Measurements from ENCODE around the gene B4GALT3.
A peak's percentile ranks its signal among the peaks of the same experiment; 100 is the strongest.

Gene B4GALT3

GRCh38 chr1:161173711-161174110, 3.6 kb downstream of the B4GALT3 start:
- Histone ChIP-seq H3K4me1 (ENCODE audit: insufficient read depth, insufficient read length) (peaks cover 8% of the 10 kb centered on the region), H3K9ac (ENCODE audit: insufficient read length, low read depth) (no peak overlapping the region), H3K27me3 (ENCODE audit: insufficient read depth, insufficient read length) (no peaks in the 10 kb centered on the region), H3K4me3 (ENCODE audit: insufficient read length, low read depth) (no peak overlapping the region), H3K36me3 (ENCODE audit: insufficient read depth, insufficient read length, low read length) (peaks cover 73% of the 10 kb centered on the region), H3K9me3 (ENCODE audit: insufficient read depth, low read length) (no peaks in the 10 kb centered on the region)
- DNase-seq (ENCODE audit: low read depth, low spot score) = no peak
- TF ChIP-seq SUZ12 (IDR thresholded peaks at IDR 0.05; ENCODE audit: extremely low read depth, insufficient read depth, insufficient read length) = no peak

GRCh38 chr1:161172776-161173376, 4.4 kb downstream of the B4GALT3 start:
- H3K4me3 ChIP-seq (ENCODE audit: insufficient read length, low read depth) = no peak overlapping the region
- H3K9ac ChIP-seq (ENCODE audit: insufficient read length, low read depth) = no peak overlapping the region

GRCh38 chr1:161172349-161172748, 5.0 kb downstream of the B4GALT3 start:
- no peak overlapping the region for H3K9ac ChIP-seq (ENCODE audit: insufficient read length, low read depth)
- H3K4me3 ChIP-seq (ENCODE audit: insufficient read length, low read depth) = no peak overlapping the region
- no peak for DNase-seq (ENCODE audit: low read depth, low spot score)
- H3K27me3 ChIP-seq (ENCODE audit: insufficient read depth, insufficient read length) = no peaks in the 10 kb centered on the region
- H3K9me3 ChIP-seq (ENCODE audit: insufficient read depth, low read length) = no peaks in the 10 kb centered on the region
- H3K4me1 ChIP-seq (ENCODE audit: insufficient read depth, insufficient read length) = peaks cover 8% of the 10 kb centered on the region
- no peak for TF ChIP-seq ZNF274 (IDR thresholded peaks at IDR 0.05; ENCODE audit: low read depth, low read length)
- TF ChIP-seq YY1 (IDR thresholded peaks at IDR 0.05; ENCODE audit: insufficient read depth, insufficient read length) = no peak
- no peak for TF ChIP-seq SUZ12 (IDR thresholded peaks at IDR 0.05; ENCODE audit: extremely low read depth, insufficient read depth, insufficient read length)
- peaks cover 82% of the 10 kb centered on the region for H3K36me3 ChIP-seq (ENCODE audit: insufficient read depth, insufficient read length, low read length)

More at GRCh38 chr1:161172776-161173376, 4.4 kb downstream of the B4GALT3 start:
- H3K27me3 ChIP-seq (ENCODE audit: insufficient read depth, insufficient read length) = no peaks in the 10 kb centered on the region
- H3K36me3 ChIP-seq (ENCODE audit: insufficient read depth, insufficient read length, low read length) = peaks cover 80% of the 10 kb centered on the region
- TF ChIP-seq SUZ12 (IDR thresholded peaks at IDR 0.05; ENCODE audit: extremely low read depth, insufficient read depth, insufficient read length) (no peak), ZNF274 (IDR thresholded peaks at IDR 0.05; ENCODE audit: low read depth, low read length) (no peak), YY1 (IDR thresholded peaks at IDR 0.05; ENCODE audit: insufficient read depth, insufficient read length) (no peak)
- DNase-seq (ENCODE audit: low read depth, low spot score) = no peak
- peaks cover 8% of the 10 kb centered on the region for H3K4me1 ChIP-seq (ENCODE audit: insufficient read depth, insufficient read length)
- H3K9me3 ChIP-seq (ENCODE audit: insufficient read depth, low read length) = no peaks in the 10 kb centered on the region

GRCh38 chr1:161171696-161172095, 5.6 kb downstream of the B4GALT3 start:
- Histone ChIP-seq H3K4me3 (ENCODE audit: insufficient read length, low read depth) (no peak overlapping the region), H3K36me3 (ENCODE audit: insufficient read depth, insufficient read length, low read length) (peaks cover 82% of the 10 kb centered on the region), H3K4me1 (ENCODE audit: insufficient read depth, insufficient read length) (peaks cover 8% of the 10 kb centered on the region), H3K27me3 (ENCODE audit: insufficient read depth, insufficient read length) (no peaks in the 10 kb centered on the region), H3K9me3 (ENCODE audit: insufficient read depth, low read length) (no peaks in the 10 kb centered on the region), H3K9ac (ENCODE audit: insufficient read length, low read depth) (no peak overlapping the region)
- no peak for TF ChIP-seq ZNF274 (IDR thresholded peaks at IDR 0.05; ENCODE audit: low read depth, low read length)
- TF ChIP-seq SUZ12 (IDR thresholded peaks at IDR 0.05; ENCODE audit: extremely low read depth, insufficient read depth, insufficient read length) = no peak
- no peak for TF ChIP-seq YY1 (IDR thresholded peaks at IDR 0.05; ENCODE audit: insufficient read depth, insufficient read length)
- DNase-seq (ENCODE audit: low read depth, low spot score) = no peak

GRCh38 chr1:161171191-161171590, 6.1 kb downstream of the B4GALT3 start:
- no peak for DNase-seq (ENCODE audit: low read depth, low spot score)
- TF ChIP-seq ZNF274 (IDR thresholded peaks at IDR 0.05; ENCODE audit: low read depth, low read length) (no peak), YY1 (IDR thresholded peaks at IDR 0.05; ENCODE audit: insufficient read depth, insufficient read length) (no peak), SUZ12 (IDR thresholded peaks at IDR 0.05; ENCODE audit: extremely low read depth, insufficient read depth, insufficient read length) (no peak)
- H3K9me3 ChIP-seq (ENCODE audit: insufficient read depth, low read length) = no peaks in the 10 kb centered on the region
- H3K4me1 ChIP-seq (ENCODE audit: insufficient read depth, insufficient read length) = peaks cover 4% of the 10 kb centered on the region
- no peaks in the 10 kb centered on the region for H3K27me3 ChIP-seq (ENCODE audit: insufficient read depth, insufficient read length)
- no peak overlapping the region for H3K9ac ChIP-seq (ENCODE audit: insufficient read length, low read depth)
- peaks cover 79% of the 10 kb centered on the region for H3K36me3 ChIP-seq (ENCODE audit: insufficient read depth, insufficient read length, low read length)
- H3K4me3 ChIP-seq (ENCODE audit: insufficient read length, low read depth) = no peak overlapping the region

GRCh38 chr1:161168906-161169305, 8.4 kb downstream of the B4GALT3 start:
- peaks cover 73% of the 10 kb centered on the region for H3K36me3 ChIP-seq (ENCODE audit: insufficient read depth, insufficient read length, low read length)
- TF ChIP-seq SUZ12 (IDR thresholded peaks at IDR 0.05; ENCODE audit: extremely low read depth, insufficient read depth, insufficient read length) (no peak), YY1 (IDR thresholded peaks at IDR 0.05; ENCODE audit: insufficient read depth, insufficient read length) (no peak), ZNF274 (IDR thresholded peaks at IDR 0.05; ENCODE audit: low read depth, low read length) (no peak)
- no peak for DNase-seq (ENCODE audit: low read depth, low spot score)
- H3K27me3 ChIP-seq (ENCODE audit: insufficient read depth, insufficient read length) = no peaks in the 10 kb centered on the region
- peaks cover 5% of the 10 kb centered on the region for H3K4me1 ChIP-seq (ENCODE audit: insufficient read depth, insufficient read length)
- no peak overlapping the region for H3K4me3 ChIP-seq (ENCODE audit: insufficient read length, low read depth)
- no peaks in the 10 kb centered on the region for H3K9me3 ChIP-seq (ENCODE audit: insufficient read depth, low read length)
- no peak overlapping the region for H3K9ac ChIP-seq (ENCODE audit: insufficient read length, low read depth)

GRCh38 chr1:161166669-161167548, 10.4 kb downstream of the B4GALT3 start:
- no peak for DNase-seq (ENCODE audit: low read depth, low spot score)
- Histone ChIP-seq H3K4me3 (ENCODE audit: insufficient read length, low read depth) (peak overlapping the region; percentile 97), H3K9me3 (ENCODE audit: insufficient read depth, low read length) (no peaks in the 10 kb centered on the region), H3K9ac (ENCODE audit: insufficient read length, low read depth) (peak overlapping the region; percentile 86), H3K36me3 (ENCODE audit: insufficient read depth, insufficient read length, low read length) (peaks cover 73% of the 10 kb centered on the region), H3K4me1 (ENCODE audit: insufficient read depth, insufficient read length) (peaks cover 5% of the 10 kb centered on the region), H3K27me3 (ENCODE audit: insufficient read depth, insufficient read length) (no peaks in the 10 kb centered on the region)
- TF ChIP-seq ZNF274 (IDR thresholded peaks at IDR 0.05; ENCODE audit: low read depth, low read length) (no peak), YY1 (IDR thresholded peaks at IDR 0.05; ENCODE audit: insufficient read depth, insufficient read length) (no peak), SUZ12 (IDR thresholded peaks at IDR 0.05; ENCODE audit: extremely low read depth, insufficient read depth, insufficient read length) (no peak)

Measured in NT2/D1 (cell line).